CD4-positive, alpha-beta T cell treated with Interleukin-4 for 1 hour (primary cell): Measurements from ENCODE around the gene WNK3.

Source experiments
- DNase-seq, 2 donors: peaks; one replicate each; pipeline ENCODE4 v3.0.0-alpha.2; 2020 to 2022

The WNK3 gene

DNA sequence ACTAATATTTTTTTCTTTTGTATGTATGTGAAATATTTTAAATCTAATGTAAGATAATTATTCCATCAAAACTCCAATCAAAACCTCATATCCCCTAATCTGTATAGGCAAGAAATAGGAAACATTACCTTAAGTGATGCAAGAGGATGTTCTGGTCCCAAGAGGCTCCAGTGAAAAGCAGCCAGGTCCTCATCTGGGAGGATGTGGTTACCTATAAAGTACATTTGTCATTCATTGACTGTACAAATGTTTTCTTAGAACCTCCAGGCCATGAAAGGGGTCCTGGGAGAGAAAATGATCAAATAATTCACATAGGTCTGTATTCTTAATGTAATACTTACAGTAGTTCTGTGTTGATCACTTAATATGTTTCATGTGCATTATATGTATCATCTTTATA lies 200.3 kb downstream of the WNK3 start:
- DNase-seq: no peak
